ENCODE data around the gene RUSF1. TPM values are rescaled to one million over a fixed set of nuclear protein-coding genes. Genes with fewer than 3 reads are reported as not detected.
"Not testable (repeated sequence)": the region's sequence is repeated elsewhere in the genome, so short reads cannot be mapped to it uniquely, and the experiment has no call there.

RUSF1 gene
- total and polyA plus RNA-seq, 7 donors: 6.9 to 16.2 (median 10.8) TPM

GRCh38 chr16:31487071-31487719 lies 21.0 kb downstream of the RUSF1 start:
- Histone ChIP-seq H3K4me3 (peak overlapping the region; percentile 74), H3K9me3 (no peaks in the 10 kb centered on the region), H3K27ac (no peak overlapping the region), H3K36me3 (ENCODE audit: insufficient read depth in 1 of 2, low read depth in 1 of 2) (peaks cover 2 to 14% of the 10 kb centered on the region in 2 donors), H3K27me3 (ENCODE audit: insufficient read depth in 3 of 3, low read length in 2 of 3) (peaks cover 0 to 43% (median 21%) of the 10 kb centered on the region in 3 donors), H3K4me1 (peaks cover 20% of the 10 kb centered on the region)
- ATAC-seq (peak in 1 of 4 donors; percentile 17), DNase-seq (peak in 1 of 2 donors; percentile 52)
- intact Hi-C loops (cut with DNase I): no loop called here
- no peak for TF ChIP-seq CTCF (IDR thresholded peaks at IDR 0.05)
- WGBS, 3 donors: 6 to 10% (median 9%) methylated on average over 38 to 48 of the region's 48 CpGs

- TF ChIP-seq CTCF (IDR thresholded peaks at IDR 0.05): no peak
- no peaks in the 10 kb centered on the region for H3K9me3 ChIP-seq
- no peak for ATAC-seq
- peaks cover 20% of the 10 kb centered on the region for H3K4me1 ChIP-seq
- H3K27me3 ChIP-seq (ENCODE audit: insufficient read depth in 3 of 3, low read length in 2 of 3): peaks cover 0 to 43% (median 21%) of the 10 kb centered on the region in 3 donors
- peaks cover 0 to 7% of the 10 kb centered on the region in 2 donors for H3K36me3 ChIP-seq (ENCODE audit: insufficient read depth in 1 of 2, low read depth in 1 of 2)
- H3K27ac ChIP-seq: no peak overlapping the region
- 31 to 43% (median 33%) methylated on average over 5 of the region's 5 CpGs for WGBS, 3 donors
- DNase-seq: peak in 1 of 2 donors; percentile 14
- no peak overlapping the region for H3K4me3 ChIP-seq
- intact Hi-C loops (cut with DNase I): no loop called here
These were observed 22.1 kb downstream of the RUSF1 start for GRCh38 chr16:31486045-31486444.

- Histone ChIP-seq H3K4me1 (peaks cover 20% of the 10 kb centered on the region), H3K4me3 (no peak overlapping the region), H3K27ac (no peak overlapping the region), H3K27me3 (ENCODE audit: insufficient read depth in 3 of 3, low read length in 2 of 3) (peaks cover 0 to 43% (median 21%) of the 10 kb centered on the region in 3 donors), H3K36me3 (ENCODE audit: insufficient read depth in 1 of 2, low read depth in 1 of 2) (peaks cover 0 to 7% of the 10 kb centered on the region in 2 donors), H3K9me3 (no peaks in the 10 kb centered on the region)
- DNase-seq: no peak
- no peak for TF ChIP-seq CTCF (IDR thresholded peaks at IDR 0.05)
- ATAC-seq: no peak
- intact Hi-C loops (cut with DNase I): no loop called here
- WGBS, 3 donors: 88 to 92% (median 88%) methylated on average over 17 of the region's 17 CpGs
These were observed 22.6 kb downstream of the RUSF1 start for GRCh38 chr16:31485571-31485970.

- intact Hi-C loops (cut with DNase I): no loop called here
- no peak for ATAC-seq
- H3K27me3 ChIP-seq (ENCODE audit: insufficient read depth in 3 of 3, low read length in 2 of 3): peaks cover 0 to 43% (median 21%) of the 10 kb centered on the region in 3 donors
These were observed 23.6 kb downstream of the RUSF1 start for GRCh38 chr16:31484491-31485171.

GRCh38 chr16:31484048-31484447 lies 24.1 kb downstream of the RUSF1 start:
- H3K27me3 ChIP-seq (ENCODE audit: insufficient read depth in 3 of 3, low read length in 2 of 3): peaks cover 0 to 43% (median 20%) of the 10 kb centered on the region in 3 donors
- H3K27ac ChIP-seq; H3K36me3 ChIP-seq (ENCODE audit: insufficient read depth in 1 of 2, low read depth in 1 of 2); H3K4me3 ChIP-seq; H3K9me3 ChIP-seq; DNase-seq; ATAC-seq; intact Hi-C loops (cut with DNase I): not testable (repeated sequence)
- peaks cover 19% of the 10 kb centered on the region for H3K4me1 ChIP-seq
- 95 to 99% (median 97%) methylated on average over 4 of the region's 4 CpGs for WGBS, 3 donors

More at GRCh38 chr16:31484491-31485171, 23.6 kb downstream of the RUSF1 start:
- Histone ChIP-seq H3K9me3 (no peaks in the 10 kb centered on the region), H3K4me3 (no peak overlapping the region), H3K27ac (no peak overlapping the region), H3K36me3 (ENCODE audit: insufficient read depth in 1 of 2, low read depth in 1 of 2) (no peaks in the 10 kb centered on the region), H3K4me1 (peaks cover 20% of the 10 kb centered on the region)
- no peak for DNase-seq
- TF ChIP-seq CTCF (IDR thresholded peaks at IDR 0.05): no peak
- WGBS, 3 donors: 47 to 50% (median 48%) methylated on average over 11 to 14 of the region's 14 CpGs

Measured in psoas muscle (tissue), 8 donors.